COR-L47 (cell line): ENCODE measurements around the gene DDIT4.
A peak's percentile ranks its signal among the peaks of the same experiment; 100 is the strongest.
"Not testable (repeated sequence)": the region's sequence is repeated elsewhere in the genome, so short reads cannot be mapped to it uniquely, and the experiment has no call there.

Experiments
- DNase-seq: peaks from one replicate; lab custom pipeline; 2025; lab: John Stamatoyannopoulos, UW

The DDIT4 gene

DNA sequence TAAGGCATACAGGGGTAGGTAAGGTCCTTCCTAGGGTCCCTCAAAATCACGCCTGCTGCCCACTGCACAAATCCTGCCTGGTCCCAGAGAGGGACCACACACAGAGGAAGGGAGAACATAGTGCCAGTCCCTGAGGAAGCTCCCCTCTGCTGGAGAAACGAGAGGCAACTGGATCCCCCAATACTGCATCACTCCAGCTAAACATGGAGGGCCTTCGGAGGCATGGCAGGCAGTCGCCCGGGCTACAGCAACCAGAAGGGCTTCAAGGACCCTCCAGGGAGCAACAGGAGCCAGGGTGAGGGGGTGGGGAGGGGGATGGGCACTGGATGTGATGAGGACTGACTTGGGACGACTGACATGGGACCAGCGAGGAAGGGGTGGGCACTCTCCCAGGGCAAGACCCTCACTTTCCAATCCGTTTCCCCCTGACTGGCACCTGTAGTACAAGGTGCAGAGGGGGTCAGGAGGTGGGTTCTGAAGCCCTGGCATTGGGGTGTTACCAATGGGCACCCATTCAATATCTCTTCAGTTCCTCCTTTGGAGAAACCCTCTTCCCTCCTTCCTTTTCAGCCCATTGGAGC lies 21.7 kb downstream of the DDIT4 start:
- DNase-seq: no peak

GRCh38 chr10:72296829-72297280 lies 23.1 kb downstream of the DDIT4 start:
- not testable (repeated sequence) for DNase-seq

- no peak for DNase-seq
Observed at GRCh38 chr10:72297281-72297804, 23.6 kb downstream of the DDIT4 start.

GRCh38 chr10:72297805-72298591 lies 24.3 kb downstream of the DDIT4 start:
- peak; percentile 89 for DNase-seq

DNA sequence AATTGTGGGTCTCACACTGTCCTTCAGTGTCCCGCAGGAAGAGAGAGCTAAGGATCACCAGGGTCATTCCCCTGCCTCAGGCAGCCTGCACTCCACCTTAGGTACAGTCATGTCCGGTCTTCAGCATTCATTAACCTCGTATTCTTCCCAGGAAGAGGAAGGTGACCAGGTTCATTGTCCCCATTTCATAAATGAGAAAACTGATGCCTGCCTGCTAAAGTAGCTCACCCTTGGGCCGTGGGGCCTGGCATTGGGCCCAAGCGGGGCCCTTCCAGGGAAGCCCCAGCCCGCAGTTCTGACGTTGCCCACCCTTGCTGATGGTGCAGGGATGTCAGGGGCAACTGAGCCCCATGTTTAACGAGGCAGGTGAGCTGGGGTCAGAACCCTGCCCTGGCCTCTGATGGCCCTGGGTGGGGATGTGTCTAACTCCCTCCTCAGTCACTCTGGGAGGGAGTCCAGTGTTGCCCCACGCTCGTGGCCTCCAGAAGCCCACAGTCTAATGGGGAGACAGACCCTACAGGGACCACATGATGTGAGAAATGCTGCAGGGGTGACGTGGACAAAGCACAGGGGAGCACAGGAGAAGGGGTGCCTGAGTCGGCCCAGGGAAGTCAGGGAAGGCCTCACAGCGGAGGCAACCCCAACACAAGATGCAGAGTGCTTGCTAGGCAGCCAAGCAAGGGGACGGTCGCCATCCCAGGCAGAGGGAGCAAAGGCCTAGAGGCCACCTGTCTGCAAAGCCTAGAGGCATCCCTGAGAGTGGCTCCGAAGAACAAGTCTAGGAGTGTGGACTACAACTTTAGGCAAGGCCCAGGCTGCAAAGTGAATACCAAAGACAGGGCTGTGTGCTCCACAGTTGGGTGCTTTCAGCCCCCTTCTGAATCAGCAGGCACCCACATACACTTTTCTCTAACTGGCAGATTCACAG lies 25.1 kb downstream of the DDIT4 start:
- DNase-seq: no peak

DNA sequence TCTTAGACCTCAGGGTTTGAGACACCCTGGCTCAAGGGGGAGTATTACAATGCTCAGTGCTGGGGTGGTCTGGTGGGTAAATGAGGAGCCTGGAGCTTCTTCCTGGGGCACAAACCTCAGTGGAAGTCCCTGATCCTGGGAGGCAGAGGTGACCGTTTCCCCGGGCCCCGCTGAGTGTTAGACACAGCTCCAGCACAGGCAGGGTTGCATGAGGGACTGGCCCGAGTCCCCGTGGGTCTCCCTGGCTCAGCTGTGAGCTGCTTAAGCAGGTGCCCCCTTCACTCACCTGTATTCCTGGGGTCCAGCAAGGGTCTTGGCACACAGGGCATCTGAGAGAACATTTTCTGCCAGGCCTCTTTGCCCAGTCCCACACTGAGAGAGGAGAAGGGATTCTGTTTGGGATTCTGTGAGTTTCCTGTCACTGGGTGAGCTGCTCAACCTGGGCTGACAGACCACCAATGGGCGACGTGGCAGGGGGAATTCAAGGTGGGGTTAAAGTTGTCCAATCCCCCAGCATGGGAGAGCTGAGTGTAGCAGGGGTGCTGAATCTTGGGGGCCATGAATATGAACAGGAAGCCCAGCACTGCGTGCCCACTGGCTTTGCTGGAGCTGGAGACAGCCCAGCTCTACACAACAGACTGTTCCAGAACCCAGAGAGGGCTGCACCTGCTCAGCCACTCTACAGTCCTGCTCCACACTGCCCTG lies 29.9 kb downstream of the DDIT4 start:
- DNase-seq: no peak

DNA sequence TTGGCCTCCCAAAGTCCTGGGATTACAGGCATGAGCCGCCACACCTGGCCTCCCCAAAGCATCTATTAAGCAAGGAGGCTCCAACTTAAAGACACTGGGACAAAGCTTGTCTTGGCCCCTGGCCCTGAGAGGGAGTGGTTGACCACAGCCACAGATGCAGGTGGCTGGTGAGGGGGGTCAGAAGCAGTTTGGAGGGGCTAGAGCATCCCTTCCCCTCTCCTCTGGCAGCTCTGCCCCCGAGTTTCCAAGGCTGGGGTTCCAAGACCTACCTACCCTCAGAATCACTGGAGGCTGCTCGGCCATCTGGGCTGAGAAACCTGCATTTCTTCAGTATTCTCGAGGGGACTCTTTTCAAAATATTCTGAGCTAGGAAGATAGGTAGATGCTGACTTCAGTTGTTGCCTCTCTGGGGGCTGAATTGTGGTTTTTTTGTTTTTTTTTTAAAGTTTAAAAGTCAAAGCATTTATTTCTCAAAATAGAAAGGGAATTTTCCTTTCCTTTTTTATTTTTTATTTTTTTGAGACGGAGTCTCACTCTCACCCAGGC lies 32.6 kb downstream of the DDIT4 start:
- no peak for DNase-seq

- DNase-seq: not testable (repeated sequence)
Observed at GRCh38 chr10:72307711-72308110, 34.0 kb downstream of the DDIT4 start.

GRCh38 chr10:72308320-72308987 lies 34.7 kb downstream of the DDIT4 start:
- DNase-seq: no peak

DNA sequence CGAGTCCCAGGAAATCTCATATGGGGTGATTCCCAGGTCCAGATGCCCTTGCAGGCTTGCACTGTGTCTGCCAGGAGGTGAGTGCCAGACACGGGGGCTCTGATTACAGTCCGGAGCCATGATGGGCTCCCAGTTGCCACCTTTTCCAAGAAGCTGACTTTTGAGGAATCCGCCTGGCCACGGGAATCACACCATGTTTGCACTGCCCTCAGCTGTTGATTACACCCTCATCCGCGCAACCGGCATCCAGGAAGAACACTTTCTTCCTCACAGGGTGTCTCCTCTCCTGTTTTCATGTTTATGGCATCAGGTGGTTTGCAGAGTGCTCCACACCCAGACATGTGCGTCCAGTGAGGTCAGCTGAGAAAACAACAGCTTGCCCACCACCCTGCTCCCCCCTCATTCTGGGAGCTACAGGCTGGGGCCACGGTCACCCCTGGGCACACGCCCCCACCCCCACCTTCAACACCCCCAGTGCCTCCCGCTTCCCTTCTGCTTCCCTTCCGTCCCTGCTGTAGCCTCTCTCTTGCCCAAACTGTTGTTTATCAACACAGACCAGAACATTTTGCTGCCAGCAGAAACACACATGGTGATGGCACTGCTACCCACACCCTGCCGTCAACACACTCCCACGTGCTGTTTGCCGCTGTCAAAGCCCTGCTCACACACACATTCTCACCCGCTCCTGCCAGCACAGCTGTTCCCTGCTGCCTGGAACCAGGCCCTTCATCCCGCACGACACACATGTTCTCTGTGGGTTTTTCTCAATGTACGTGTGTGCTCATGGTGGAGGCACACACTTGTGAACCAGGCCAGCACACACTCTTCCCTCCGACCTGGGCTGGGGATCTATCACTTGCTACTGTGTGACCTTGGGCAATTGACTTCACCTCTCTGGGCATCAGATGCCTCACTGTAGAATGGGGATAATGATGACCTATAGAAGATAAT lies 35.8 kb downstream of the DDIT4 start:
- DNase-seq: no peak

DNA sequence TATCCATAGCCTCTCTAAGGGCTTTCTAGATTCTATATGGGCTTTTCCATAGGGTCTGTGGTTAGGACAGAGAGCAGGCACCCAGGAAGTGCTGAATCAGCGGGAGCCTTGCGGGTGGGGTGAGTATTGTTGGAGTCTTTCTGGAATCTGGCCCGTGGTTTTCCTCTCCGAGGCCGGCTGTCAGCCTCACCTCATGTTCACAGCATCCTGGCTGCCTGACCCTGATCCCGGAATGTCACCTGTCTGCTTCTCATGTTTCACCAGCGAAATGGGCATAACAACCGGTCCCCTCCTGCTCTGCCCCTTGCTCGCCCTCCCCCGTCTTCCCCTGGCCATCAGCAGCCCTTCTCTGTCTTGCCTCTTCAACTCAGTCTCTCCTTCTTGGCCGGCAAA lies 36.5 kb downstream of the DDIT4 start:
- no peak for DNase-seq

- DNase-seq: no peak
Observed at GRCh38 chr10:72310636-72311035, 36.9 kb downstream of the DDIT4 start.

DNA sequence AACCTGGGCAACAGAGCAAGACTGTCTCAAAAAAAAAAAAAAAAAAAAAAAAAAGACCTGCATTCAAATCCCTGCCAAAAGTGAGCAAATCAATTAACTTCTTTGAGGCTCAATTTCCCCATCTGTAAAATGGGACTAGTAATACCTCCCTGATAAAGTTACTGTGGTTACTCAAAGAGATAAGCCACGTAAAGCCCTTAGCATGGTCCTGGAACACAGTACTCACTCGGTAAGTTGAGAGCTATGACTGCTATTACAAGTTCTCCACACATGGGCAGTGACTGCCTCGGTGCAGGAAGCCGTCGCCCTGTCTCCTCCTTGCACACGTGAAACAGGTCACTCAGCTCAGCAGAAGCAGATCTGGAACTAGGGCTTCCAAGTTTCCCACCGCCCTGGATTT lies 37.9 kb downstream of the DDIT4 start:
- DNase-seq: no peak

DNA sequence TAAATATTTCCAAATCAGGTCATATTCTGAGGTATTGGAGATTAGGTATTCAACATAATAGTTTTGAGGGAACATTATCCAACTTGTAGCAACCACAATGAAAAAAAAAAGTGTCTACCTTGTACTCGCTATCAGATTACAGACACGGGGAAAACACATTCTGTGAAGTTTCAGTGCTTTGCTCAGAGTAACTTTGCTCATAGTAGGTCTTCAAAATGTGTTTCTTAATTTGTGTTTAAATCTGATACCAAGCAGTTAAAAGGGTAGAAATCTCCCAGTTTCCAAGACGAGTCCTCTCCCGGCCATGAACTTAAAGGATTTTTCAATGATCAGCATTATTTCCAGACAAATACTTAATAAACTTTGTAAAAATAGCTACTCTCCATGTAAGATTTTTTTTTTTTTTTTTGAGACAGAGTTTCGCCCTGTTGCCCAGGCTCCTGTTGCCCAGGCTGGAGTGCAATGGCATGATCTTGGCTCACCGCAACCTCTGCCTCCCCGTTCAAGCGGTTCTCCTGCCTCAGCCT lies 39.2 kb downstream of the DDIT4 start:
- no peak for DNase-seq

- DNase-seq: no peak
Observed at GRCh38 chr10:72314263-72314662, 40.5 kb downstream of the DDIT4 start.

DNA sequence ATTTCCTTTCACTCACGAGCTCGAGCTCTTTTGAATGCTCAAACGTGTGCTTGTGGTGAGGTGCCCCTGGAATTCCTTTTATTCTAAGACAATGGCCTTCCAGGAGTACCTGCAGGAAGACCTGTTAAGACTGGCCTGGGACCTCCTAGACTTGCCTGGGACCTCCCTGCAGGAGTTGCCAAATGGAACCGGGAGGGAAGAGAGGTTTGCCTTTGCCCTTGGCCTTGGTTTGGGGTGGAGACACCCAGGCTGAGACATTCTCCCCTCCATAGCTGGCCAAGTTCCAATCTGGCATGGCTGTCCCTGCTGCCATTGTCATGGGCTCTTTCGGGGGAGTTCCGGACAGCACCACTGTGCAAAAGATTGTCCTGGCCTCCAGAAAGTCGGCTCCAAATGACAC lies 41.3 kb downstream of the DDIT4 start:
- no peak for DNase-seq

- no peak for DNase-seq
Observed at GRCh38 chr10:72315611-72316385, 42.1 kb downstream of the DDIT4 start.

- no peak for DNase-seq
Observed at GRCh38 chr10:72316386-72316700, 42.6 kb downstream of the DDIT4 start.
